ENCODE results near the gene CACNA1C.

CACNA1C gene

GRCh38 chr12:2138294-2138693 lies 85.5 kb downstream of the CACNA1C start:
- DNase-seq (ENCODE audit: low spot score) = no peak

GRCh38 chr12:2138871-2139308 lies 86.1 kb downstream of the CACNA1C start:
- DNase-seq (ENCODE audit: low spot score) = no peak

GRCh38 chr12:2139651-2140050 lies 86.9 kb downstream of the CACNA1C start:
- no peak for DNase-seq (ENCODE audit: low spot score)

- no peak for DNase-seq (ENCODE audit: low spot score)
Observed at GRCh38 chr12:2140858-2141519, 88.2 kb downstream of the CACNA1C start.

- DNase-seq (ENCODE audit: low spot score) = no peak
Observed at GRCh38 chr12:2142068-2142467, 89.3 kb downstream of the CACNA1C start.

GRCh38 chr12:2144951-2145350 lies 92.2 kb downstream of the CACNA1C start:
- DNase-seq (ENCODE audit: low spot score) = no peak

GRCh38 chr12:2145433-2145998 lies 92.7 kb downstream of the CACNA1C start:
- no peak for DNase-seq (ENCODE audit: low spot score)

- no peak for DNase-seq (ENCODE audit: low spot score)
Observed at GRCh38 chr12:2147335-2147734, 94.5 kb downstream of the CACNA1C start.

GRCh38 chr12:2149091-2149490 lies 96.3 kb downstream of the CACNA1C start:
- DNase-seq (ENCODE audit: low spot score) = no peak

GRCh38 chr12:2150833-2151232 lies 98.0 kb downstream of the CACNA1C start:
- no peak for DNase-seq (ENCODE audit: low spot score)

- DNase-seq (ENCODE audit: low spot score) = no peak
Observed at GRCh38 chr12:2151391-2151790, 98.6 kb downstream of the CACNA1C start.

GRCh38 chr12:2152134-2152533 lies 99.3 kb downstream of the CACNA1C start:
- DNase-seq (ENCODE audit: low spot score) = no peak

GRCh38 chr12:2154050-2154449 lies 101.3 kb downstream of the CACNA1C start:
- no peak for DNase-seq (ENCODE audit: low spot score)

- no peak for DNase-seq (ENCODE audit: low spot score)
Observed at GRCh38 chr12:2154521-2154920, 101.7 kb downstream of the CACNA1C start.

GRCh38 chr12:2156333-2156732 lies 103.5 kb downstream of the CACNA1C start:
- no peak for DNase-seq (ENCODE audit: low spot score)

GRCh38 chr12:2160043-2160442 lies 107.3 kb downstream of the CACNA1C start:
- no peak for DNase-seq (ENCODE audit: low spot score)

- no peak for DNase-seq (ENCODE audit: low spot score)
Observed at GRCh38 chr12:2161473-2161872, 108.7 kb downstream of the CACNA1C start.

GRCh38 chr12:2163177-2163941 lies 110.6 kb downstream of the CACNA1C start:
- no peak for DNase-seq (ENCODE audit: low spot score)

- no peak for DNase-seq (ENCODE audit: low spot score)
Observed at GRCh38 chr12:2165021-2165420, 112.2 kb downstream of the CACNA1C start.

GRCh38 chr12:2165927-2166326 lies 113.1 kb downstream of the CACNA1C start:
- no peak for DNase-seq (ENCODE audit: low spot score)

GRCh38 chr12:2166696-2167095 lies 113.9 kb downstream of the CACNA1C start:
- no peak for DNase-seq (ENCODE audit: low spot score)

GRCh38 chr12:2167231-2167630 lies 114.4 kb downstream of the CACNA1C start:
- no peak for DNase-seq (ENCODE audit: low spot score)

- no peak for DNase-seq (ENCODE audit: low spot score)
Observed at GRCh38 chr12:2168808-2169207, 116.0 kb downstream of the CACNA1C start.

All from SK-N-DZ (cell line).